HG03066 (cell line): Measurements from ENCODE around the gene LZTS3.
"Not testable (repeated sequence)": the region's sequence is repeated elsewhere in the genome, so short reads cannot be mapped to it uniquely, and the experiment has no call there.

Experiments used
- ATAC-seq: cut with Tn5 transposase; IDR thresholded peaks from one replicate; pipeline ENCODE4 v1.9.1; 2021; ENCODE audit warnings: low read depth; ENCODE audit not compliant: unreplicated experiment

Gene LZTS3

GRCh38 chr20:3150908-3151307 is 22.4 kb downstream of the LZTS3 start:
- no peak for ATAC-seq

GRCh38 chr20:3146732-3147341 is 26.5 kb downstream of the LZTS3 start:
- ATAC-seq = no peak

GRCh38 chr20:3141757-3142156 is 31.6 kb downstream of the LZTS3 start:
- no peak for ATAC-seq

- no peak for ATAC-seq
These were observed 35.9 kb downstream of the LZTS3 start for GRCh38 chr20:3137492-3137891.

- ATAC-seq = no peak
These were observed 37.8 kb downstream of the LZTS3 start for GRCh38 chr20:3135507-3136070.

GRCh38 chr20:3134151-3134550 is 39.2 kb downstream of the LZTS3 start:
- no peak for ATAC-seq

GRCh38 chr20:3133155-3133554 is 40.2 kb downstream of the LZTS3 start:
- no peak for ATAC-seq

- no peak for ATAC-seq
These were observed 43.2 kb downstream of the LZTS3 start for GRCh38 chr20:3130051-3130600.

GRCh38 chr20:3129094-3129493 is 44.3 kb downstream of the LZTS3 start:
- ATAC-seq = no peak

- no peak for ATAC-seq
These were observed 44.9 kb downstream of the LZTS3 start for GRCh38 chr20:3128275-3128984.

- no peak for ATAC-seq
These were observed 46.9 kb downstream of the LZTS3 start for GRCh38 chr20:3126527-3126859.

GRCh38 chr20:3125776-3126526 is 47.4 kb downstream of the LZTS3 start:
- ATAC-seq = not testable (repeated sequence)

GRCh38 chr20:3124773-3125560 is 48.4 kb downstream of the LZTS3 start:
- not testable (repeated sequence) for ATAC-seq

- not testable (repeated sequence) for ATAC-seq
These were observed 49.2 kb downstream of the LZTS3 start for GRCh38 chr20:3124163-3124562.

- ATAC-seq = no peak
These were observed 49.8 kb downstream of the LZTS3 start for GRCh38 chr20:3123542-3123941.

GRCh38 chr20:3121955-3122610 is 51.3 kb downstream of the LZTS3 start:
- ATAC-seq = no peak

- no peak for ATAC-seq
These were observed 52.0 kb downstream of the LZTS3 start for GRCh38 chr20:3121271-3121911.

GRCh38 chr20:3119044-3119443 is 54.3 kb downstream of the LZTS3 start:
- ATAC-seq = no peak

GRCh38 chr20:3117839-3118379 is 55.4 kb downstream of the LZTS3 start:
- ATAC-seq = not testable (repeated sequence)
